ENCODE data around the gene RALGPS1. TPM values are rescaled to one million over a fixed set of nuclear protein-coding genes. Genes with fewer than 3 reads are reported as not detected.

Gene RALGPS1, protein sequence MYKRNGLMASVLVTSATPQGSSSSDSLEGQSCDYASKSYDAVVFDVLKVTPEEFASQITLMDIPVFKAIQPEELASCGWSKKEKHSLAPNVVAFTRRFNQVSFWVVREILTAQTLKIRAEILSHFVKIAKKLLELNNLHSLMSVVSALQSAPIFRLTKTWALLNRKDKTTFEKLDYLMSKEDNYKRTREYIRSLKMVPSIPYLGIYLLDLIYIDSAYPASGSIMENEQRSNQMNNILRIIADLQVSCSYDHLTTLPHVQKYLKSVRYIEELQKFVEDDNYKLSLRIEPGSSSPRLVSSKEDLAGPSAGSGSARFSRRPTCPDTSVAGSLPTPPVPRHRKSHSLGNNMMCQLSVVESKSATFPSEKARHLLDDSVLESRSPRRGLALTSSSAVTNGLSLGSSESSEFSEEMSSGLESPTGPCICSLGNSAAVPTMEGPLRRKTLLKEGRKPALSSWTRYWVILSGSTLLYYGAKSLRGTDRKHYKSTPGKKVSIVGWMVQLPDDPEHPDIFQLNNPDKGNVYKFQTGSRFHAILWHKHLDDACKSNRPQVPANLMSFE
- 0.15 and 0.94 TPM in 2 replicates for total RNA-seq

GRCh38 chr9:126914458-126915280 is at the start of gene RALGPS1:
Gene RALGPS1, plus strand, starts transcription at chr9:126914782. Its CDS starts 47,508 bp downstream, at chr9:126962290.

GRCh38 chr9:127122176-127123063 is 207.8 kb downstream of the RALGPS1 start, which contains the start of gene ANGPTL2:
Gene ANGPTL2, minus strand, starts transcription at chr9:127122635. Its CDS starts 13,904 bp downstream, at chr9:127108731.

DNA sequence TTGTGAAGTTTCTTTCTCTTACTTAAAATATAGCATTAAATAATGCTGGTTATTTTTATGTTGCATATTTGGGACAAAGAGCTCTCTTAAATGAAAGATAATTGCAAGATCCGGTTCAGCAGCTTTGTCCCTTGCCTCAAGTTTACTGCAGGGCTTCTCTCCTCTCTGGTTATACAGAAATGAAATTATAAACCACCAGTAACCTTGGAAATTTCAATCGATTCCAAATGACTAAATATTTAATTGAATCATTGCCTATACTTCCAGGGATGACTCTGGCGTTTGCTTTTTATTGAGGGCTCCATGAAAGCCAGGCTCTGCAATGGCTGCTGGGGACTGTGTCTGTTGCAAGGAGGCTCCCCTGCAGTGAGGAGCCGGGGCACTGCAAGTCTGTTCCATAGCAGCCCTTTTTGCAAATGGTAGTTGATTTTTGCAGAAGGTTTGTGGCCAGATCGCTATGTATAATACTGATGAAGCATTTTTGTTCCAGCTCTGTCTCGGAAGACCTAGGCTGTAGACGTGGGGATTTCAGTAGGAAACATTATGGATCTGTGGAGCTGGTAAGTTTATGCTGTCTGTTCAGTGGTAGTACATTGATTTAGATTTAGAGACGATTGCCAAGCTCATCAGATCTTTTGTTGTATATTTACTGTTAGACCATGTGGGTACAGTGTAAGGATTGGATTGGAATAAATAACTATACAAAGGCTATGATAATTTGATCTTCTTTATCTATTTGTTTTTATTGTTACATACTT is 350.1 kb downstream of the RALGPS1 start, which contains the start of gene GARNL3:
TSS of gene GARNL3 (plus strand) at position 313 of the 758 bp plus-strand sequence. CDS start at position 417, 104 bp downstream.

Other genes with a start within 250 kb of the RALGPS1 start
- gene ZBTB43, start 109.7 kb upstream of the RALGPS1 start, total RNA-seq = 4.6 and 6.9 TPM in 2 replicates
- gene ZBTB34, start 54.1 kb upstream of the RALGPS1 start, total RNA-seq = 1.3 and 2.0 TPM in 2 replicates
- gene ANGPTL2, start 207.9 kb downstream of the RALGPS1 start, total RNA-seq = 0.08 TPM in 2 replicates